Measurements from ENCODE around the gene GALNS.

The GALNS gene

DNA sequence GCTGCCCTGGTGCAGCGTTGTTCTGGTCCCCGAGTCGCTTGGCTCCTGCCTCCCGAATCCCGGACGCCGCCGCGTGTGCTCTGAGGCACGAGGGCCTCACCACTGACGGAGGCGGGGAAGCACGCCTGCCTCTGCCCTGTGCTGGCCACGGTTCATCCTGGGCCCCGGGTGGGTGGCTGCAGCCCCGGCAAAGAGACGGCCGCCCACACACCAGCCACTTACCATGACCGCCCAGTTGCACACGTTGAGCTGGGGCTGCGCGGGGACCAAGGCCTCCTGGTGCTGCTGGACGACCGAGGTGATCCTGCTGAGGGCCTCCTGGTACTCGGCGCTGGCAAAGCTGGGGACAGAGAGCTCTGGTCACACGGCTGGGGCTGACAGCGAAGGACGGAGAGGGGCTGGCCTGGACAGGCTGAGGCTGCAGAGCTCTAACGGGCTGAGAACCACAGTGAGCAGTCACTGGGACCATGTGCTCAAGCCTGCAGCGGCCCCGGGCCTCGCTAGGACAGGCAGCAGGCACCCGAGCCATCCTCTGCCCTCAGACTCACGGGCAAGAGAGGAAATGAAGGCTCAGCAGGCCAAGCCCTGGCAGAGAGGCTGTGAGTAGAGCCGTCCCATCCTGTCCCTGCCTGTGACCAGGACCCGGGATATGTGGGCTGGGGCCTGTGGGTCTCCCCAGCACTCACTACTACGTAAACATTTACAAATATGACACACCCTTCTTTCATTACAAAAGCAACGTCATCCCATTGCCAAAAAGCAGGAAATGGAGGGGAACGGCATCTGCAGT lies 38.8 kb downstream of the GALNS start:
- ChIA-PET POLR2A (ENCODE audit: low non-redundant PET) (no interaction called here), CTCF (interaction anchor here (0.5 kb wide), 1 partner anchor 423 kb away, joined by 3 read pairs; no protein-coding TSS in a partner anchor)
- peak overlapping the region; percentile 69 for H3K27ac ChIP-seq
- TF ChIP-seq, protein P1, sequence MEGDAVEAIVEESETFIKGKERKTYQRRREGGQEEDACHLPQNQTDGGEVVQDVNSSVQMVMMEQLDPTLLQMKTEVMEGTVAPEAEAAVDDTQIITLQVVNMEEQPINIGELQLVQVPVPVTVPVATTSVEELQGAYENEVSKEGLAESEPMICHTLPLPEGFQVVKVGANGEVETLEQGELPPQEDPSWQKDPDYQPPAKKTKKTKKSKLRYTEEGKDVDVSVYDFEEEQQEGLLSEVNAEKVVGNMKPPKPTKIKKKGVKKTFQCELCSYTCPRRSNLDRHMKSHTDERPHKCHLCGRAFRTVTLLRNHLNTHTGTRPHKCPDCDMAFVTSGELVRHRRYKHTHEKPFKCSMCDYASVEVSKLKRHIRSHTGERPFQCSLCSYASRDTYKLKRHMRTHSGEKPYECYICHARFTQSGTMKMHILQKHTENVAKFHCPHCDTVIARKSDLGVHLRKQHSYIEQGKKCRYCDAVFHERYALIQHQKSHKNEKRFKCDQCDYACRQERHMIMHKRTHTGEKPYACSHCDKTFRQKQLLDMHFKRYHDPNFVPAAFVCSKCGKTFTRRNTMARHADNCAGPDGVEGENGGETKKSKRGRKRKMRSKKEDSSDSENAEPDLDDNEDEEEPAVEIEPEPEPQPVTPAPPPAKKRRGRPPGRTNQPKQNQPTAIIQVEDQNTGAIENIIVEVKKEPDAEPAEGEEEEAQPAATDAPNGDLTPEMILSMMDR (conservative IDR thresholded peaks at IDR 0.05; ENCODE audit: low read depth), result no peak
- DNase-seq (ENCODE audit: low spot score), result no peak

DNA sequence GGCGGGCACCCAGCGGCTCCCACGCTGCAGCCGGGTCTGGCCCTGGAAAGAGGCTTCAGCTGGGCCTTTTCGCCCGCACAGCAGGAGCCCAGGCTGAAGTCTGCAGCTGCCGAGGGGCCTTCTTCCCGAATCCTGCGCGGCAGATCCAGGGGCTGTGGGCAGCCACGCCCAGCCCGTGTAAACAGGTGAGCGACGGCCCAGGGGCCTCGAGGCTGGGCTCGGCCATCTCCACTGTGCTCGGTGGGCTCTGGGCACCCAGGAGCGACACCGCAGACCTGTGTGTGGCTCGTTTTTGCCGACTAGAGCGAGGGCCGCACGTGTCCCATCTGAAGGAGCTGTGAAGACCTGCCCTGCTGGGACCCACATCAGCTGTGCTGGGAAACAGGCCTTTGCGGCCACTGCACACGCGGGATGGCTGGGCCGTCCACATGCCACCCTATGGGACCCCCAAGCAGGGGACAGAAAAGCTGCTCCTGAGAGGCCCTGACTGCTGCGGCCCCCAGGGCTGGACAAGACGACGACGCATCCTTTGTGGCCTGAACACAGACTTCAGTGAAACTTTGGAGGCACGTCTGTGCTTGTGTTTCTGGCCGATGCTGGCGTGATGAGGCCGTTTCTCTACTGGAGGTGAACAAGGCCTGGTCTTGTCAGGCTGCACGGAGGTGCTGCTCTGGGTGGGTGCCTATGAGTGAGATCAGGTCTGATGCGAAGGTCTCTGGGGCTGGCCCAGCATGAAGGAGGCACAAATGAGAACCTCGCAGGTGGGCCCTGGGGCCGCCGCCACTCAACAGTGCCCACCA lies 39.8 kb downstream of the GALNS start:
- peak overlapping the region; percentile 69 for H3K27ac ChIP-seq
- no peak for DNase-seq (ENCODE audit: low spot score)
- ChIA-PET POLR2A (ENCODE audit: low non-redundant PET) (no interaction called here), CTCF (interaction anchor here (1.1 to 1.3 kb wide), 2 partner anchors 41 to 76 kb away, joined by 3 read pairs; no protein-coding TSS in a partner anchor)
- TF ChIP-seq, protein P1 (conservative IDR thresholded peaks at IDR 0.05; ENCODE audit: low read depth), result no peak

DNA sequence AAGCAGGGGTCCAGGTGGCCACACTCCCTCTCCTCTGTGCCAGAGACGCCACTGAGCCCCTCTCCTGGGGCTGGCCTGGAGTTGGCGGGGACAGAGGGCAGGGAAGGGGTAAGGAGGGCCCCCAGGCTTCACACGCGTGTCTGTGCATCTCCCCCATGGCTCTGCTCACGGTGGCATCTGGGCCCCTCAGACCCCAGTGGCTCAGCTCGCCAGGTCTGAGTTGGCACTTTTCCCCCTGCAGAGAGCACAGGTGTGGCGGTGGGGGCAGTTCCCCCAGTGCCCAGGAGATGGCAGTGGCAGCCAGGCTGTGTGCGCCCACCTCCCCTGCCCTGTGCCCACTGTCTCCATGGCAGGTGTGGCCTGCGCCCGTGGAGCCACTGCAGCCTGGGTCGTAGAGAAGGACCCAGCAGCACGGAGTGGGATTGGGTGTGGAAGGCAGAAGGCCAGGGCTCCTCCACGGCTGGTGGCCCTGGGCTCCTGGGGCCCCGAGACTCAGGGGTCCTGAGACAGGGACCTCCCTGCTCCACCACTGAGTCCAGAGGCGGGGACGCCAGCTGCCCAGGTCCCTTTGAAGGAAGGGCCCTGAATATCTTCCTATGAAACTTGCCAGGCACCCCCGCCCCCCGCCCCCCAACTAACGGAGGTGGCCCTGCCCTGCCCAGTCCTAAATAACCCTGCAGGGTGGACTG lies 40.7 kb downstream of the GALNS start:
- TF ChIP-seq, protein P1 (conservative IDR thresholded peaks at IDR 0.05; ENCODE audit: low read depth), result peak; percentile 81
- peak; percentile 34 for DNase-seq (ENCODE audit: low spot score)
- peak overlapping the region; percentile 69; the same call in 1 of the 2 replicates for H3K27ac ChIP-seq
- ChIA-PET POLR2A (ENCODE audit: low non-redundant PET) (no interaction called here), CTCF (interaction anchor here (0.5 to 1.3 kb wide), 7 partner anchors 9 to 400 kb away, joined by 3 to 5 read pairs (median 3); no protein-coding TSS in a partner anchor)

DNA sequence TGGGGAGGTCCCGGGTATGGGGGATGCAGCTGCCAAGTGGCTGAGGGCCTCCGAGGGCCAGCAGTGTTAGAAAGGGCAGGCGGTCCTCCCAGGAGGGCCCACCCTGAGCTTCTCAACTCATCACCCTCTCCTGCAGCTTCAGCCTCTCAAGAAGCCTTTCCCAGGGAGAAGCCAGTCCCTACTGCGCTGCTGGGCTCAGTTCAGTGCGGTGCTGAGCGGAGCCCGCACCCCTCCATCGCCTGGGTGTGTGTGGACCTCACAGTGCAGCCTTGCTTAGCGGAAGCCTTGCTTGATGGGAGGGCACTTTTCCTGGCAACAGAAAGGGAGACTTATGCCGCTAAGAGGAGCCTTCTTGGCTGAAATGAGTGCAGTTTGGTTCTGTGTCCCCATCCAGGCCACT lies 41.5 kb downstream of the GALNS start:
- TF ChIP-seq, protein P1 (conservative IDR thresholded peaks at IDR 0.05; ENCODE audit: low read depth), result no peak
- H3K27ac ChIP-seq, result no peak overlapping the region
- CTCF ChIA-PET, result interaction anchor here (0.6 to 1.3 kb wide), 5 partner anchors 9 to 401 kb away, joined by 3 to 5 read pairs (median 3); no protein-coding TSS in a partner anchor
- DNase-seq (ENCODE audit: low spot score), result no peak
- POLR2A ChIA-PET (ENCODE audit: low non-redundant PET), result no interaction called here

DNA sequence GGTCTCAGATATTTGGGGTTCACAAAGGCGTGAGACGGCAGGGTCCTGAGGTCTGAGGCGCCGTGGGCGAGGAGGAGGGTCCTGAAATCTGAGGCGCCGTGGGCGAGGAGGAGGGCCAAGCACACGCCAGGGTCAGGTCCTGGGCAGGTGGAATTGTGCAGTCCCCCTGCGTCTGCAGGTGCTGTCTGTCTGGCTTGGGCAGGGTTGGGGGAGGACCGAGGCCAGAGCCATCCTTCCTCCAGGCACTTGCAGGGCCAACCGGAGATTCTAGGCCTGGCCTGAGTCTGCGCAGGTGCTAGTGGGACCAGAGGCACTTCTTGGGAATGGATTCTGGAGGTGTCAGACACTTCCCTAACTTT lies 42.6 kb downstream of the GALNS start:
- no peak for DNase-seq (ENCODE audit: low spot score)
- POLR2A ChIA-PET (ENCODE audit: low non-redundant PET), result no interaction called here
- TF ChIP-seq, protein P1 (conservative IDR thresholded peaks at IDR 0.05; ENCODE audit: low read depth), result no peak
- H3K27ac ChIP-seq, result peak overlapping the region; percentile 22
- CTCF ChIA-PET, result no interaction called here
